B cell (primary cell): ENCODE measurements around the gene DERA.

Experiments used
- EZH2 ChIP-seq: IDR thresholded peaks from 2 replicates; pipeline ENCODE4 v1.6.1; 2012; ENCODE audit warnings: borderline replicate concordance, low read depth, mild to moderate bottlenecking, moderate library complexity, low read length; ENCODE audit not compliant: insufficient read depth, poor library complexity, severe bottlenecking
- TF ChIP-seq, protein P1 (sequence below): fragments of 200-600 bp; IDR thresholded peaks from one replicate; pipeline ENCODE4 v1.8.0; 2022; ENCODE audit warnings: antibody characterized with exemption, mild to moderate bottlenecking

DNA sequence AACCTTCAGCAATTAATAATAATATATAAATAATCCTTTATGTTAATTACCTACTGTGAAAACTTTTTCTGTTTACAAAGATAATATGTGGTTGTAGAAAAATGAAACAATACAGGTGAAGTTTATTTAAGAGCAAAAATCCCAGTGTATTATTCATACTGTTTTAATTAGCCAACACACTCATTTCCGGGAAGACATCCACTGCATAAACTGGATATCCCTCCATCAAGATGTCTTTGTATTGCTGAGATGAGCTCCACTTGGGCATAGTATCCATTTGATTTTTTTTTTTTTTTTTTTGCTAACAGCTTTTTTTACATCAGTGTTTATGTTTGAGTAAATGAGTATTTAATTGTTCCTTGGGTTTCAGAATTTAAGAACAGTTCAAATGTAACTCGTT, 13.7 kb upstream of the DERA start:
- TF ChIP-seq, protein P1, sequence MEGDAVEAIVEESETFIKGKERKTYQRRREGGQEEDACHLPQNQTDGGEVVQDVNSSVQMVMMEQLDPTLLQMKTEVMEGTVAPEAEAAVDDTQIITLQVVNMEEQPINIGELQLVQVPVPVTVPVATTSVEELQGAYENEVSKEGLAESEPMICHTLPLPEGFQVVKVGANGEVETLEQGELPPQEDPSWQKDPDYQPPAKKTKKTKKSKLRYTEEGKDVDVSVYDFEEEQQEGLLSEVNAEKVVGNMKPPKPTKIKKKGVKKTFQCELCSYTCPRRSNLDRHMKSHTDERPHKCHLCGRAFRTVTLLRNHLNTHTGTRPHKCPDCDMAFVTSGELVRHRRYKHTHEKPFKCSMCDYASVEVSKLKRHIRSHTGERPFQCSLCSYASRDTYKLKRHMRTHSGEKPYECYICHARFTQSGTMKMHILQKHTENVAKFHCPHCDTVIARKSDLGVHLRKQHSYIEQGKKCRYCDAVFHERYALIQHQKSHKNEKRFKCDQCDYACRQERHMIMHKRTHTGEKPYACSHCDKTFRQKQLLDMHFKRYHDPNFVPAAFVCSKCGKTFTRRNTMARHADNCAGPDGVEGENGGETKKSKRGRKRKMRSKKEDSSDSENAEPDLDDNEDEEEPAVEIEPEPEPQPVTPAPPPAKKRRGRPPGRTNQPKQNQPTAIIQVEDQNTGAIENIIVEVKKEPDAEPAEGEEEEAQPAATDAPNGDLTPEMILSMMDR, result no peak
- TF ChIP-seq EZH2, result no peak
